Measurements from ENCODE around the gene ZNF22.

The ZNF22 gene

DNA sequence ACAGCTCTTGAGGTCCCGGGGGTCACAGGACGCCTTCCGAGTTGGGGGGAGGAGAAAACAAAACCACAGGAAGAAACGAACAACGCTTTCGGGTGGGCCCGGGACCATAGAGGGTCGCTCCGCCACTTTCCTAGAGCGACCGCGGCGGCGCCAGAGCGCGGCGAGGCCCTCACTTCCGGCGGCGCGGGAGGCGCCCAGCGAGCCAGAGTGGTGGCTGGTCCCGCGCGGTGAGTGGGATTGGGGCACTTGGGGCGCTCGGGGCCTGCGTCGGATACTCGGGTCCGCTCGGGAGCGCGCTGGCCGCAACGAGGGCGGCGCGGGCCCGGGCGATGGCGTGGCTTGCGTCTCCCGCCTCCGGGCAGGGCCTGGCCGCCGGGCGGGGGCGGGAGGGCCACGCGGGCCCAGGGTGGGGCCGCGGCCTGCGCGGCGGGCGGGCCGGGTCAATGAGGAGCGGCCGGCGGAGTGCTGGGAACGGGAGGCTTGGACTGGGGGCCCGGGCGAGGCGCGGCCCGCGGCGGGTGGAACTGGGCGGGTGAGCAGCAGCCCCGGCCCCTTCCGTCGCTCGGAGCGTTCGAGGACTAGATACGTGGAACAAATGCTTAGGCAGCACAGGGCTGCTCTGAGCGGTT lies at the start of gene ZNF22:
Gene ZNF22 (plus strand): TSS at position 172 of the 629 bp plus-strand sequence. CDS start 2,446 bp downstream, outside the sequence.
- DNase-seq: peak; percentile 58

DNA sequence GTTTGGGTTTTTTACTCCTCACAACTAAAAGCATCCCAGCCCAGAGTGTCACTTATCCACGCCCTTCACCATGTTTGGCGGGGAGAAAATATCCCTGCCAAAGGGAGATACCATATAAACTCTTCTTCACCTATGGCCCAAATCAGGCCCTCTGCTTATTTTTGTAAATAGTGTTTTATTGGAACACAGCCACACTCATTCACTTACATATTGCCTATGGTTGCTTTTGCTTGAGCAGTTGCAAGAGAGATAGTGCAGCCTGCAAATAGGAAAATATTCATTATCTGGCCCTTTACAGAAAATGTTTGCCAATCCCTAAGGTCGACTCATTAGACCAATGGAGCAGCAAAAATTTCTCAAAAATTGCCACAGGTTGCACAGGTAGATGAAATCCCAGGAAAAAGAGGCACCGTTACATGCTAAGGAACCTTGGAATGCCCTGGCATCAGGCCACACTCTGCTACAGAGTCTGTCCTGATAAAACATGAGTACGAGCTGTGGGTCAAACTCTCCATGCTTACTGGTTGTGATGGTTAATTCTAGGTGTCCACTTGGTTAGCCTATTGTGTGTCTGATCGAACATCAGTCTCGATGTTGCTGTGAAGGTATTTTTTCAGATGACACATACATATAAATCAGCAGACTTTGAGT lies 49.0 kb upstream of the ZNF22 start:
- DNase-seq: no peak

DNA sequence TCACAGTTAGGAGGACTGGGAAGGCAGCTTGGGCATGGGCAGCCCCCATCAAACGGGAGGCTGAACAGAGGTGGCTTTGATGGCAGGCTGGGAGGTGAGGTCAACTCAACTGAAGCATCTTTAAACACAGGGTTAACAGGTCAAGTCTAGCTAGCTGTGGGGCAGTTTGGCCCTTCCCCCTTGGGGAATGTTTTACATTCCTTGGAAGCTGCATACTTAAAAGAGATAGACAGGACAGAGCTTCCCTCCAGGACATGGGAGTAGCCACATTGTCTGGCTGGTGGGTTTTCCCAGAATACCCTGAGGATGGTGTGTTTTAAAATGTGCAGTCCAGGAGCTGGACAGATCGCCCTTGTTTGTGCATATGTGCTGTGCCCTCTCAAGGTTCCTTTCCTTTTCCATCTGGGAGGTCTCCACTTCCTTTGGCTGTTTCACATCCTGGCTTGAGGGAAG lies 47.9 kb upstream of the ZNF22 start:
- DNase-seq: no peak

DNA sequence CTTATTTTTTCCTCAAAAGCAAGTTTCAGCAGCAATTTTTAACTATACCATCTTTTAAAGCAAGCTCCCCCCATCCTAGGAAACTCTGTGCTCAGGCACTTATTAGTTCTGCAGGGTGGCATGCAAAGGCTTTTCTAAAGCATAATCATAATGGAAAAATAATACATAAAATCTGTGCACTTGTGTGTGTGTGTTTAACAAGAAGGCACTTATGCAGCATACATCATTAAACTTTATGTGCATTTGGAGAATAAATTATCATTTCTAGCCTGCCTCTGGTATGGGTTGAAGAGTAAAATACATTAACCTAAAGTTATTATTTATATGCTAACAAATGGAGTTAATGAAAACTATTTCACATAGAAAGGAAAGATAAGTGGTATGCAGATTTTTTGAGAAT lies 46.7 kb upstream of the ZNF22 start:
- DNase-seq: no peak

DNA sequence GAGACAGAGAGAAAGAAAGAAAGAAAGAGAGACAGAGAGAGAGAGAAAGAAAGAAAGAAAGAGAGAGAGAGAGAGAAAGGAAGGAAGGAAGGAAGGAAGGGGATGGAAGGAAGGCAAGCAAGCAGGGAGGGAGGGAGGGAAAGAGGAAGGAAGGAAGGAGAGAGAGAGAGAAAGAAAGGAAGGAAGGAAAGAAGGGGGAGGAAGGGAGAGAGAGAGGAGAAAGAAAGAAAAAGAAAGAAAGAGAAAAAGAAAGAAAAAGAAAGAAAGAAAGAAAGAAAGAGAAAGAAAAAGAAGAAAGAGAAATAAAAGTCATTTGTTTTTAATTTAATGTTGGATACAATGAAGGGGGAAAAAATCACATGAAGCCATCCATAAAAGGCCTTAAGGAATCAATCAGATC lies 45.8 kb upstream of the ZNF22 start:
- DNase-seq: no peak

DNA sequence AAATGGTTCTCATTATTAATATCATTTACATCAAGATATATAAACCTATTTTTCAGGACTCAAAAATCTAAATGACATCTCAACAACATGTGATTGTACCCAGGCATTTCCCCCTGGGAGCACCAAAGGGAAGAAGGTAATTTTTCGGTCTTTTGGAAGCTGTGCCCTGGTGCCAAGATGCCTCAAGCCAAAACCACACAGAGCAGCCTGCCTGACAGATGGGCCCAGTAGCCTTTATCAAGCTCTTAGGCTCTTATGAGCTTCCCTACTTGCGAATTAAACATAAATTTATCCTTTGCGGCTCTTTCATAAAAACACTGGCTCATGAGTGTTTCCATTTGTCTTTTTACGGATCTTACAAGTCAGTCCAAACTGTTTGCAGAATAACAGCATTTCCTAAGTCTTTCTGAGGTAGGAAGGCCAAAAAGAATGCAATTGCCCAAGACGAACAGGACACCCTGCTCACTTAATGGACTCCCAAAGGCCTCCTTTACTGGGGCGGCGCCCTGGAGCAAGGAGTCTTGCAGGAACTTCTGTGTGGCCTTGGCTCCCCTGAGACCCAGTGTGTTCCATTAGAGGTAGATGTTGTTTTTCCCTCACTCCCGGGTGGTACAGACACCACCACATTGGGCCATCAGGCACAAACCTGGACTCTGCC lies 45.2 kb upstream of the ZNF22 start:
- no peak for DNase-seq

DNA sequence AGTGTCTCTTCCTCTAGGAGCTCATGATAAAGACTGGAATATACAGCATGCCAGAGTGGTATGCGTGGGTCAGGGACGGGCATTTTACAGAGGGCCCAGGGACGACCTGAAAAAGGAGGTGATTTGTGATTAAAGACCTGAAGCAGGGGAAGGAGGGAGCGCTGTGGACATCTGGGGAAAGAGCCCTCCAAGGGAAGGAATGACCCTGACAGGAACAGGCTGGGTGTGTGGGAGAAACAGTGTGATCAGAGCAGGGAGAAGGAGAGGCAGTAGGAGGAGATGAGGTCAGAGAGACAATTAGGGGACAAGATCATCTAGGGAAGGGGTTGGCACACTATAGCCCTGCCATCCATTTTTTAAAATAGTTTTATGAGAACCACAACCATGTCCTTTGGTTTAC lies 44.5 kb upstream of the ZNF22 start:
- DNase-seq: no peak

DNA sequence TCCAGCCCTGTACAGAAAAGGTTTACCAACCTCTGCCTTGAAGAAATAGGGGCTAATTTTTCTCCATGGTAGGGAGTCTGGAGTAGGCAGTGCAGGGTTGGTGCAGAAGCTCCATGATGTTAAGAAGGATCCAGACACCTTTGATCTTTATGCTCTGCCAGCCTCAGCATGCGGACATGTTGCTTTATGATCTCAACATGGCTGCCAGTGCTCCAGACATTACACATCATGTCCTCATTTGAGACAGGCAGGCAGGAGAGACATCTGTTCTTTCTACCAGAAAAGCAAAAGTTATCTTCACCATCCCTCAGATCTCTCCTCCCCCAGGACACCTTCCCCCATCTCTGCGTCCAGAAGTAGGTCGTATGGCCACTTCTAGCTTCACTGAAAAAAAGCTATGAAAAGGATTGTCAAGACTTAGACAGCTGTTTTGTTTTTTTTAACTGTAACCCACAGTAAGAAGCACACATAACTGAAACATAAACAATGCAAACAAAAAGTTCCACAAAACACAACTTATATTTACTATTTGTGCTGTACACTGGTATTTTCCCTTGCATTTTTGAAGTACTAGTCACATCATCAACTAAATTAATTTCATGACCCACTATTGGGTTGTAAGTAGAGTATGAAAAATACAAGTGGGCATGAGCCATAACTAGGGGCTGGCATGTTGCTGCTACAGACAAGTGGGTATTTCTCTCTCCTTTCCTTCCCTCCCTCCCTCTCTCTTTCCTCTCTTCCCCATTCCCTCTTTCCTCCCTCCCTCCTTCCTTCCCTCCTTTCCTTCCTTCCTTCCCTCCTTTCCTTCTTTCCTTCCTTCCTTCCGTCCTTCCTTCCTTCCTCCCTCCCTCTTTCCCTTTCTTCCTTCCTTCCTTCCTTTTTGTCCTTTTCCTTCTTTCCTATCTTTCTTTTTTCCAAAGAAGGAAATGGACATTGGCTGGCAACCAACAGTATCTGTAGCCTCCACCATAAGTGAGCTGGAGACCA lies 43.7 kb upstream of the ZNF22 start:
- no peak for DNase-seq

DNA sequence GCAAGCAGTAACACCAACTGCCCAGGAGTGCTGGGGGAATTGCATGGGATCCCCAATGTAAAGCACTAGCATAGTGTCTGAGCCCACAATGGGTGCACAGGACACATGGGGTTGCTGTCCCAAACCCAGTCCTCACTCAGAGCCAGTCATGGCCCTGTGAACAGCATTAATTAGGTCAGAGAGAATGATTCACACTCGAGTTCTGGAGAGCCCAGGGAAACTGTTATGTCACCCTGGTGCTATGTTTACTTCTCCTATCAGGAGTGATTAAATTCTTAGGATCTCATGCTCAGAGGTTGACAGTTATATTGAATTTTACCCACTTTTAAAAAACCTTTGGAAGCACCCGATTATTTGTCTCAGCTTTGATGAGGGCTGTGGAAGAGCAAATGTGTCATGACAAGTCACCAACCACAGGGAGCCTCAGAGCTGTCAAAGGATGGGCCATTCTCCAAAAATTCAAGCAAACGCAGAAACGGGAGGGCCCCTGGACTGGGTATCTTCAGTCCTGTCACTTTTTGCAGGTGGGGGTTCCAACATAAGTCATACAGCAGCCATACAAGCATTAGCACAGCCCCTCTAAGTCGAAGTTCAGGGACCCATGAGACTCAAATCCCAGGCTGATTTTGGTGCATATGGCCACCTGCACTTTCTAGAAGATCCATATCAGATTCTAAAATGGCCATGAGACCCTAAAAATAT lies 42.4 kb upstream of the ZNF22 start:
- DNase-seq: no peak

DNA sequence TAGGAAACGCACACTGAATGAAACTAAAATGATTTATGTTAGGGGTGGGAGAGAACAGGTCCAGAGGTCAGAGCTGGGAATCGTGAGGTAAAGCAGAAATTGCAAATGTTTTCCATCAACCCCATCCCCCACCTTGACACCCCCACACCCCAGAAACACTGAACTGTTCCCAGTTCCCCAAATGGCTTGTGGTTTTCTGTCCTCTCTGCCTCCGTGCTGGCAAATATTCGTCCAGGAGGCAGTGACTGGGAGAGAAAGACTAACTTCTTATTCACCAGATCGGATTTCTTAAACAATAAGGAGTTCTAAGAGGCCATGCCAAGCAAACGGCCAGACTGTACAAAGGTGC lies 41.9 kb upstream of the ZNF22 start:
- DNase-seq: no peak

DNA sequence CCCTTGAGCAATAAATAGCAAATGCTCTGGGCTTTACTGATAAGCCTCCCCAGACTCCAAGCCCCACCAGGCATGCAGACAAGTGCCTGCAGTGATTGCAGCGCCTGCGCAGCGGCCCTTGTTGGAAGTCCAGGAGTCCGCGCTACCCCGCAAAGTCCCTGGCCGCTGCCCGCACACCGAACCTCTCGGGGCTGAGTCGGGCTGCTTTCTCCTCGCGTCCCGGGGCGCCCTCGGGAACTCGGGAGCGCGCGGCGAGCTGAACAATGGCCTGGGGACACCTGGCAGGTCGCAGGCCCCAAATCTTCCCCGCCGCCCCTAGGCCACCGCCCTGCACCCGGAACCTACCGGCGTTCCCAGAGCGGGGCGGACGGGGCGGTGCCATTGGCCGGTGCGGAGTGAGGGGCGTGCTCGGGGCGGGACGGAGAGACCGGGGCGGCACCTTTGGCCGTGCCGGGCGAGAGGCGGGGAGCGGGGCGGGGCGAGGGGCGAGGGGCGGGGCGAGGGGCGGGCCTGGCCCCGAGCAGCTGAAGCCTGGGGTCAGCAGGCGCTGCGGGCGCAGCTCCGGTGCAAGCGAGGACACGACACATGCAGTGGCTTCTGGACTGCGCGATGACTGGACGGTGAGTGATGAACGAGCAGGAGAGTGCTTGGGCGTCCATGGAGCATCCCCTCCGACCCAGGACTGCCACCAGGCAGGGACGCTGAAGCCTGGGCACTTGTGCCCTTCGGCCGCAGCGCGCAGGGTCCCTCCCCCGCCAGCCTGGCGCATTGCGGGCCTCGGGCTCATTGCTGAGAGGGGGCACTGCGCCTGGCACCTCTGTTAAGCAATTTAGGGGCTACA lies 41.3 kb upstream of the ZNF22 start, which contains the start of gene RASSF4:
Gene RASSF4 (plus strand): TSS at position 556 of the 841 bp plus-strand sequence. CDS start 10,401 bp downstream, outside the sequence.
- peak; percentile 91 for DNase-seq

DNA sequence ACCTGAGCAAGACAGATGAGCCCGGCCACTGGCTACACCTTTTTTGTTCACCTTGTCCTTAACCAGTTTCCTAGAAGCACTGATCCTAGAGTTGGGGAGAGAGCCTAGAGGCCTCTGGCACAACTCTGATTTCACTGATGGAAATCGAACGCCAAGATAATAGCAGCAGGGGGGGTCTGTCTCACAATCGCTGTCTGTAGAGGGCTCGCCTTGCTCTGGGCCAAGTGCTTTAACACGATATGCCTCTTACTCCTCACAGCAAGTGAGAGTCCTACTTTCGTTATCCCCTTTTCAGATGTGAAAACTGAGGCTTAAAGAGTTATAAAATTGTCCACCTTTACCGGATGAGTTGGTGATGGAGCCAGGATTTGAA lies 40.6 kb upstream of the ZNF22 start:
- no peak for DNase-seq

DNA sequence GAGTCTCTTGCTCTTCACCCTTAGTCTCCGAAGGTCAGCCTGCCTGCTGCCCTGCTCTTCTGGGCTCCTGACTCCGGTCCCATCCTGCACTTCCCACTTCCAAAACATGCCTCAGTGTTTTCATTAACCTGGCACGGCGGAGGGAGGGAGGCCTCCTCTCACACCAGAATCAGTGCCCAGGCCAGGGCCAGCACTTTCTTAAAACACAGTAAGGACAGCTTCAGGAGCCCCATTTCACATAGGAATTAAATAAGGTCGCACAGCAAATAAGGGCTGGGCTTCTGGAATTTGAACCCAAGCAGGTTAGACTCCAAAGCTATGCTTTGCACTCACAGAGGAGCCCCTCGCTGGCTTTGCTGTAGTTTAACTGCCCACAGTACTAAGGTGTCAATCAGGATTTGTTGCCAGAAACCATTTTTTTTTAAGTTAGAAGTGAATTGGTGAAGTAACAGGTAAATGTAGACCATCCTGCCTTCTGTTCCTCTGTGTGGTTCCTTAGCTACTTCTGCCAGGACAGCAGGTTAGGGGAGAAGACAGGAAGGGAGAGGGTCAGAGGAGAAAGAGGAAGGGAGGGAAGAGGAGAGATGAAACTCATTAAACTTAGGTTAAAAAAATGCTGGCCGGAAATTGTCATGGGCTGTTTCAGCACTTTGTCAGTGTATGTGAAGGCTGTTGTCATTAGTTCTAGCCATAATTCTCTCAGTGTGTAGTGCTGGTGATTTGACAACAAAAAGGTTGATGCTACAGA lies 40.1 kb upstream of the ZNF22 start:
- no peak for DNase-seq

DNA sequence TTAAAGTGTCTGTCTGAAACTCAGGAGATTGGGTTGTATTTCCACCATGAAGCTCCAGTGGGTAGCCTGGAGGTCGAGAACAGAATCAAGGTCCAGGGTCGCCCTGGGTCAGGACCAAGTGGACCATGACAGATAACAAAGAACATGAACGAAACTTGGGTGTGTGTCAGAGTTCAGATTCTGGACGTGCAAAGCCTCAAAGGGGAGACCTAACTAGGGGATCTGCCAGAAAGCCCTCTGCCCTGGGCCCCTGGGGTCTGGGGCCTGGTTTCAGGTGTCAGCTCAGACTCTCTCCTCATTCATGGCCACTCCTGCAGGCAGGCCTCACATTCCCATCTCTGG lies 39.5 kb upstream of the ZNF22 start:
- no peak for DNase-seq

DNA sequence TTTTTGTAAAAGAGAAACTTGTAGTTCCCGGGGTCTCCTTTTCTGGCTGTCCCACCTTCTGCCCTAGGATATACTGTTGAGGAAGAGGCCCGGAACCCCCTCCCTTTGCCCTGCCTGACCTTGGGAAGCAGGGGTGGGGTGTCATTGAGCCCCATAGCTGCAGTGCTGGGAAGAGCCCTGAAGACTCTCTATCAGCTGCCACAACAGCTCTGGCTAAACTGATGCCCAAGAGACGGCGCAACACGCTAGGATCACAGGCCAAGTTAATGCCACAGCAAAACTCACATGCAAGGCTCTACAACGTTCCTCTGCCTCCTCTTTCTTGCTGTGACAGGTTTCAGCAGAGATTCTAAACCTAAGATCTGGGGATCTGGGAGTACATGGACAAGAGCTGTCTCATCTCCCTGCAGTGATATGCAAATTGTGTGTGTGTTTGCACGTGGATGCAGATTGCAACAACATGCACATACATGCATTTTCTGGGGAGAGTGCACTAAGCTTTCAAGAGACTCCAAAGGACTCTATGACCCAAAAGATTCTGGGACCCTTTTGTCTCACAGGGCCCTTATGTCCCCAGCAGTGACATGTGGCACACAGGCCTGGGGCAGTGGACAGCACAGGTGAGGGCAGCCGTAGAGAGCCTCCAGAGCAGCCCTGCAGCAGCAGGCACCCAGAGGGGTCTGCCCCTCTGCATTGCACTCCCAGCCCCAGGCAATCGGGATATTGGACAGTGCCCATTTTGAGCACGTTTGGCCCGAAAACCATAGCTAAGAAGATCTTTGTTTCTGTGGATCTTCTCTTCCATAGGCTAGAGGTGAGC lies 38.6 kb upstream of the ZNF22 start:
- no peak for DNase-seq

DNA sequence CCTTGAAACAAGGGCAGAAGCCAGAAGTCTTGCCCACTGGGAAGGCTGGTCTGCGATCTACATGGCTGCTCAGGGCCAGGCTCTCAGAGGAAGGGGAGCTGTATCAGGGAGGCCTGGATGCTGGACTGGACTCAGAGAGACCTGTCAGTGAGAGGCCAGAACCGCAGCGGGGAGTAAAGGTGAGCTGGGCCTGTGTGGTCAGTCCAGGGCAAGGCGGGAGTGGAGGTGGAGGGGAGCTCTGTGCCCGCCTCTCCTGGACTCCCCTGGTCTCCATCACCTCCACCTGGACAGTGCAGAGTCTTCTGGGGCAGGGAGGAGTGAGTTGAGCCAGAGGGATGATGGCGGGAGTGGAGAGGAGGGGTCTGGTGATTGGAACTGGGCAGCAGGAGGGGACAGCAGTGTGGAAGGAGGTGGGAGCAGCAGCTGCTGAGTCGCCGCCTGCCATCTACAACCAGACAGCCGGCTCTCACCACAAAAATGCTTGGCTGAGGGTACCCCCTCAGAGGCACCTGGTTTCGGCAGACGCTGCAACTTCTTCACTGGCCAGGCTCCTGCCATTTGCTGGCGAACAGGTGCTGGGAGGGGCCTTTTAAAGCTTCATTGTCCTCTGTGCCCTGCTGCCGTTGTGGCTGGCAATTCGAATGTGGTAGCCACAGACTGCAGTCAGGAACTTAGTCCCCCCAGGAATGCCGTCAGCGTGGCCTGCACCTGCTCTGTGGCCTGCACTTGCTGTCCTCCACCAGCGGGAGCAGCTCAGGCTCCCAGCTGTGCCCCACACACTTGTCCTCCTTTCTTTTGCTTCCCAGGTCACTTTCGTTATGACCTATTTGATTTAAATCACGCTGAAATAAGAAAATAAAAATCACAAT lies 37.6 kb upstream of the ZNF22 start:
- no peak for DNase-seq

DNA sequence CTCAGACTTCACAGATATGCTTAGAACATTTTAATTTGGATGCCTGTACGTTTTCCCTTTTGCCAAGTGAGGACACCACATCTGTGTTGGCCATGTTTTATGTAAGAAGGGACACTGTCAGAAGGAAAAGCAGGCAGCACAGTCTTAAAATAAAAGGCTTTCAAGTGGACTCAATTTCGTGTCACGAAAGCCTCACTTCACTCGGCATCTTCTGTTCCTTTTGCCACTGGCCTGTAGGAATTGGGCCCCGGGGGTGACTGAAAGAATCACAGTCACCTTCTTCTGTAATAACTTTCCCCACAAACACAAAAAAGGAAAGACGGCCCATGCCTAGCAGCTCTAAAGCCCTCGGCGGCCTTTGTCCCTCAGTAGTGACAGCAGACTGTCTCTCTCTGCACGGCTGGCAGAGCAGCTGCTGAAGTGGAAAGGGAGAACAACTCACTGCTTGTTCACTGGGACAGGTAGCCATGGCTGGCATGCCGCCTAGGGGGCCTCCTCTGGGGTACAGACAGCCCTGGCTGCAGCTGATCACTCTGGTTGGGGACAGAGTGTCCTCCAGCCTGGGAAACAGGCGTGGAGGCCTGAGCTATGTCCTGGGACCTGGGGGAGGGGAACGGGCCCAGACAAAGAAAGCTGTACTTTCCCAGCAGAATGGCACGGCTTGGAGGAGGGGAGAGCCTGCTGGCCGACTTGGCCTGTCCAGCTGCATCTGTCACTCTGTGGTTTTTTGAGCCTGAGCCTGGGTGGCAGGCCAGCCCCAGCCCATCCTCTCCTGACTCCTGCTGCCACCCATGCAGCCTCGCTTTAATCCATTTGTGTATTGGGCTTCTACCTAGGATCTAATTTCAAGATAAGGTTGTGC lies 36.7 kb upstream of the ZNF22 start:
- DNase-seq: no peak

DNA sequence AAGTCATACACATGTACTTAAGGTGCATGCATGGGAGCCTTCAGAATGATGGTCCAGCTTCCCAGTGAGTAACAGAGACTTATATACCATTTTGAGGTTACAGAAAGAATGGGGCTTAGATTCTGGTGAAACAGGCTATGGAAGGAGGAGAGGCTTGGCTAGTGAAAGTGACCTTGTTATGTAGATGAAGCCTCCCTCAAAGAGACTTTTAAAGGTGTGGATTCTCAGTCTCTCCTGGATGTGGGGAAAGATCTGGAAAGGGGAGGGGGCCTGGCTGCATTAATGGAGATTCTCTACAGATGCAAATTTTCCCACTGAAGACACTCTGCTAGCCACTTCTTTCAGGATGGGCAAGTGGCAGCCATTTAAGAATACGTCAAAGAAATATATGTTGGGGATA lies 35.6 kb upstream of the ZNF22 start:
- DNase-seq: no peak

All from stimulated activated CD4-positive, alpha-beta T cell treated with anti-CD3 and anti-CD28 coated beads, Interleukin-1b, Interleukin-23, amount 100 ng/mL, for 48 hours (primary cell).